Breast epithelium (tissue), 4 donors: ENCODE measurements around the gene AMFR. TPM values are rescaled to one million over a fixed set of nuclear protein-coding genes. Genes with fewer than 3 reads are reported as not detected.

ENCODE experiments used
- DNase-seq, 2 donors: peaks; one replicate each; pipeline ENCODE4 v3.0.0-alpha.2; 2019; ENCODE audit warnings: low spot score in 2 of 2
- H3K27ac ChIP-seq, 2 donors: fragments of 200-600 bp; sonication (generic) in 1 of 2; one replicate each; pipeline ENCODE4 v1.5.1; 2016 to 2019; ENCODE audit warnings: mild to moderate bottlenecking in 1 of 2
- H3K27me3 ChIP-seq, 2 donors: fragments of 200-600 bp; sonication (generic) in 1 of 2; one replicate each; pipeline versions ENCODE4 v1.5.1 to v1.6.0; 2017 to 2019; ENCODE audit warnings: control low read depth in 1 of 2, mild to moderate bottlenecking in 1 of 2
- H3K36me3 ChIP-seq: fragments of 200-600 bp; one replicate; pipeline ENCODE4 v1.5.1; 2019
- H3K4me1 ChIP-seq, 2 donors: fragments of 200-600 bp; sonication (generic); one replicate each; pipeline ENCODE4 v1.5.1; 2016 to 2019; ENCODE audit warnings: control low read depth in 1 of 2
- H3K4me3 ChIP-seq, 3 donors: fragments of 200-600 bp; sonication (generic); 1 replicate in 2 of 3; 2 replicates in 1 of 3; pipeline ENCODE4 v1.5.1; 2016 to 2019; ENCODE audit warnings: mild to moderate bottlenecking in 3 of 3, moderate library complexity in 2 of 3
- H3K9me3 ChIP-seq, 2 donors: fragments of 200-600 bp; sonication (generic) in 1 of 2; one replicate each; pipeline ENCODE4 v1.5.1; 2016 to 2019; ENCODE audit warnings: control low read depth in 1 of 2
- CTCF ChIP-seq, 3 donors: fragments of 450-650 bp; IDR thresholded peaks; one replicate each; pipeline ENCODE4 v1.5.1; 2016 to 2017; ENCODE audit warnings: antibody characterized with exemption in 3 of 3, mild to moderate bottlenecking in 3 of 3, moderate library complexity in 3 of 3
- POLR2A ChIP-seq: fragments of 450-650 bp; IDR thresholded peaks from one replicate; pipeline ENCODE4 v1.6.1; 2016; ENCODE audit warnings: antibody characterized with exemption, mild to moderate bottlenecking, moderate library complexity
- POLR2AphosphoS5 ChIP-seq, 3 donors: sonication (generic); formaldehyde crosslinking; IDR thresholded peaks; one replicate each; pipeline ENCODE4 v1.6.1; 2017; ENCODE audit warnings: antibody characterized with exemption in 3 of 3
- intact Hi-C: fragments of 100-400 bp; cut with DNase I; formaldehyde crosslinking; loops from one replicate; pipeline ENCODE4 v1.15.1; 2023; ENCODE audit warnings: low total_unique reads
- total RNA-seq, 3 donors: library from RNA; depleted of rRNA; stranded (reverse); fragments of >200 nt; gene quantifications; one replicate each; pipeline ENCODE4 v1.1.0, GENCODE V29; 2016

The AMFR gene
- total RNA-seq, 3 donors from 2014 or later, result 156 to 205 (median 188) TPM

DNA sequence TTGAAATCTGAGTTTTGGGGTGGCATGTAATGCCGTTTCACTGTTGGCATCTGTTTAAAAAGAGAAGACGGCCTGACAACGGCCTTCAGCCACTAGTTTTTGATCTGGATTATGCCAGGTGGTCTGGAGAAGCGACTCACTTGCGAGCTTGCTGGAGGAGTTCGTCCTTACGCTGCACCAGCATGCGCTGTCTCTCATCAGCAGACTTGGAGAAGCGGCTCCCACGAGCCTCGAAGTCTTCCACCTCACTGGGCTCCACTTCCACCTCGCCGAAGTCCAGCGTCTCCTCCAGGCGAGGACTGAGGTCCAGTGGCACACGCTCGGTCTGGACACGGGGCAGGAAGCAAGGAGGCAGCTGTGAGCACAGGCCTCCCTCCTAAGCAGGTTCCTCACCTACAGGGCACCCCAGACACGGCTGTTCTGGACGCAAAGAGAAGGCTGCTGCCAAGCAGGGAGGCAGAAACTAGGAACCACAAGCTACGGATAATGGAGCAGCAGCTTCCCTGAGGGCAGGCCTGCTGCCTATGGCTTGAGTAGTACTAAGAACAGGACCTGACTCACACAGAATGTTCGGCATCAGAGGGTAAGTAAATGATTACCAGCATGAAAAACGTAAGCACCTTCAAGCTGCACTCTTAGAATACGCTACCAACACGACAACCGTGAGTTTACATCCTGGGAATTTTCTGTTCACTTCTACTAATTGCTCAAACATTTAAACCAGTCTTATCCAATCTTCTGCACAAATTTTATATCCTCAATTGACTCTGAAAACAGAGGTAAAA lies 61.4 kb downstream of the AMFR start:
- Histone ChIP-seq H3K9me3 (no peaks in the 10 kb centered on the region), H3K4me1 (no peaks in the 10 kb centered on the region), H3K27ac (no peak overlapping the region), H3K27me3 (no peaks in the 10 kb centered on the region), H3K36me3 (no peaks in the 10 kb centered on the region), H3K4me3 (no peak overlapping the region)
- no peak for DNase-seq
- intact Hi-C loops, result no loop called here
- TF ChIP-seq POLR2A (no peak), POLR2AphosphoS5 (IDR thresholded peaks at IDR 0.05) (no peak), CTCF (IDR thresholded peaks at IDR 0.05) (no peak)

- intact Hi-C loops, result no loop called here
- H3K9me3 ChIP-seq, result no peaks in the 10 kb centered on the region
- H3K27ac ChIP-seq, result no peak overlapping the region
- TF ChIP-seq CTCF (IDR thresholded peaks at IDR 0.05) (no peak), POLR2A (no peak), POLR2AphosphoS5 (IDR thresholded peaks at IDR 0.05) (no peak)
- DNase-seq, result no peak
- H3K4me3 ChIP-seq, result no peak overlapping the region
- no peaks in the 10 kb centered on the region for H3K4me1 ChIP-seq
- H3K36me3 ChIP-seq, result no peaks in the 10 kb centered on the region
- no peaks in the 10 kb centered on the region for H3K27me3 ChIP-seq
These were observed 62.1 kb downstream of the AMFR start for GRCh38 chr16:56363181-56363716.

DNA sequence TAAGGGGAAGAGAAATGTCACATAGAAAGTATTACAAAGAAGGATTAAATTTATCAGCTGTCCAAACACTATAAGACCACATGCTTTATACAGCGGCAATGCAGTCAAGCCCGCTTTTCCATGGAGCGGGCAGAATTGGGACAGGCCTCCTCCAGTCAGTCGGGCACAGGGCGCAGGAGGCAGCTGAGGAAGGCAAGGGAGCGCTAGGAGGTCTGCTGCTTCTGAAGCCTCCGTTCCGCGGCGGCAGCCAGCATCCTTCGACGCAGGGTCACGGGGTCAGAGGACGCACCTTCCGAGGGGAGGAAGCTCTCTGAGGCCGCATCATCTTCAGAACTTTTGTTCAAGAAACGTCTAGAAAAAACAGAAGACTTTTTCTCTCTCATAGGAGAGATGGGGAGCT lies 62.6 kb downstream of the AMFR start:
- H3K27ac ChIP-seq, result no peak overlapping the region
- H3K4me1 ChIP-seq, result no peaks in the 10 kb centered on the region
- DNase-seq, result no peak
- intact Hi-C loops, result no loop called here
- no peaks in the 10 kb centered on the region for H3K27me3 ChIP-seq
- H3K9me3 ChIP-seq, result no peaks in the 10 kb centered on the region
- H3K4me3 ChIP-seq, result no peak overlapping the region
- TF ChIP-seq CTCF (IDR thresholded peaks at IDR 0.05) (no peak), POLR2AphosphoS5 (IDR thresholded peaks at IDR 0.05) (no peak), POLR2A (no peak)
- H3K36me3 ChIP-seq, result no peaks in the 10 kb centered on the region

GRCh38 chr16:56362057-56362655 lies 63.2 kb downstream of the AMFR start:
- Histone ChIP-seq H3K4me3 (no peak overlapping the region), H3K4me1 (no peaks in the 10 kb centered on the region), H3K9me3 (no peaks in the 10 kb centered on the region), H3K27ac (no peak overlapping the region), H3K27me3 (no peaks in the 10 kb centered on the region), H3K36me3 (no peaks in the 10 kb centered on the region)
- intact Hi-C loops, result no loop called here
- no peak for DNase-seq
- TF ChIP-seq POLR2AphosphoS5 (IDR thresholded peaks at IDR 0.05) (no peak), CTCF (IDR thresholded peaks at IDR 0.05) (no peak), POLR2A (no peak)
